IMR-90 (cell line): ENCODE results near the gene CRTAC1. TPM values are rescaled to one million over a fixed set of nuclear protein-coding genes. Genes with fewer than 3 reads are reported as not detected.

ENCODE experiments used
- ATAC-seq: fragments of 200-7000 bp; cut with Tn5 transposase; 2 replicates; pipeline ENCODE4 v1.9.1; 2020; ENCODE audit warnings: low read depth, mild to moderate bottlenecking, moderate library complexity
- BruUV-seq: library from RNA; stranded (reverse); fragments of 400-500 nt; replicated peaks from 2 replicates; lab custom pipeline; 2021; lab: Mats Ljungman, UMichigan
- CTCF ChIA-PET: fragments of 300-600 bp; formaldehyde crosslinking; extraction: SDS; loops from one replicate; lab custom pipeline; 2021; ENCODE audit warnings: antibody characterized with exemption; lab: Yijun Ruan, JAX
- POLR2A ChIA-PET: fragments of 300-600 bp; sonication (Branson Sonifier 250); formaldehyde crosslinking; loops from one replicate; lab custom pipeline; 2022; ENCODE audit warnings: antibody characterized with exemption; ENCODE audit not compliant: unreplicated experiment; lab: Charles Lee
- DNase-seq: peaks from one replicate; pipeline ENCODE4 v3.0.0; 2013
- H2AFZ ChIP-seq: replicated peaks from 2 replicates; pipeline ENCODE3; 2013; ENCODE audit warnings: low read length, mild to moderate bottlenecking; ENCODE audit not compliant: poor library complexity
- H2AK5ac ChIP-seq: 2 replicates; pipeline ENCODE4 v1.6.1; 2013; ENCODE audit warnings: low read depth, low read length, inconsistent platforms
- H2AK9ac ChIP-seq: replicated peaks from 2 replicates; pipeline ENCODE3; 2013; ENCODE audit warnings: mild to moderate bottlenecking, low read depth, low read length, moderate library complexity; ENCODE audit not compliant: poor library complexity
- H2BK120ac ChIP-seq: 2 replicates; pipeline ENCODE4 v1.6.1; 2013; ENCODE audit warnings: low read depth, low read length, inconsistent platforms
- H2BK15ac ChIP-seq: 3 replicates; pipeline ENCODE4 v1.6.1; 2013; ENCODE audit warnings: low read depth, low read length, inconsistent platforms
- H2BK20ac ChIP-seq: 2 replicates; pipeline ENCODE4 v1.6.1; 2013; ENCODE audit warnings: low read depth, mild to moderate bottlenecking, inconsistent platforms, low read length, moderate library complexity
- H2BK5ac ChIP-seq: 2 replicates; pipeline ENCODE4 v1.6.1; 2013; ENCODE audit warnings: mild to moderate bottlenecking, low read depth, low read length, inconsistent platforms; ENCODE audit not compliant: poor library complexity, severe bottlenecking
- H3K14ac ChIP-seq: replicated peaks from 2 replicates; pipeline ENCODE4 v1.6.1; 2013; ENCODE audit warnings: low read depth, low read length, inconsistent platforms
- H3K18ac ChIP-seq: 2 replicates; pipeline ENCODE4 v1.6.1; 2013; ENCODE audit warnings: low read depth, low read length, control low read depth
- H3K23ac ChIP-seq: 2 replicates; pipeline ENCODE4 v1.6.1; 2013; ENCODE audit warnings: low read depth, low read length, inconsistent platforms
- H3K27ac ChIP-seq: 2 replicates; pipeline ENCODE4 v1.5.1; 2013; ENCODE audit warnings: mild to moderate bottlenecking, control low read depth, low read length; ENCODE audit not compliant: insufficient read depth
- H3K27me3 ChIP-seq: 2 replicates; pipeline ENCODE4 v1.6.1; 2013; ENCODE audit warnings: low read length; ENCODE audit not compliant: control insufficient read depth, insufficient read depth
- H3K36me3 ChIP-seq: 2 replicates; pipeline ENCODE4 v1.6.1; 2013; ENCODE audit warnings: low read length, mixed read lengths; ENCODE audit not compliant: control insufficient read depth, insufficient read depth
- H3K4ac ChIP-seq: 2 replicates; pipeline ENCODE4 v1.6.1; 2013; ENCODE audit warnings: low read depth, low read length, inconsistent platforms
- H3K4me1 ChIP-seq: 2 replicates; pipeline ENCODE4 v1.6.1; 2013; ENCODE audit warnings: low read length, mixed read lengths; ENCODE audit not compliant: control insufficient read depth, insufficient read depth
- H3K4me2 ChIP-seq: 2 replicates; pipeline ENCODE4 v1.6.1; 2013; ENCODE audit warnings: low read depth, mild to moderate bottlenecking, control low read depth, low read length, moderate library complexity
- H3K4me3 ChIP-seq: 2 replicates; pipeline ENCODE4 v1.5.1; 2013; ENCODE audit warnings: low read depth, mild to moderate bottlenecking, control low read depth, low read length, moderate library complexity; ENCODE audit not compliant: insufficient read depth
- H3K56ac ChIP-seq: 2 replicates; pipeline ENCODE4 v1.6.1; 2013; ENCODE audit warnings: low read length, inconsistent platforms; ENCODE audit not compliant: insufficient read depth; ENCODE audit errors: extremely low read depth
- H3K79me1 ChIP-seq, 2 experiments: 2 replicates each; pipeline ENCODE4 v1.6.1; 2013; ENCODE audit warnings: low read length in 2 of 2, inconsistent platforms in 1 of 2, low read depth in 1 of 2
- H3K9ac ChIP-seq: 2 replicates; pipeline ENCODE4 v1.6.1; 2013; ENCODE audit warnings: low read depth, low read length, control low read depth
- H3K9me1 ChIP-seq: 2 replicates; pipeline ENCODE4 v1.6.1; 2013; ENCODE audit warnings: low read length, inconsistent platforms; ENCODE audit not compliant: insufficient read depth
- H3K9me3 ChIP-seq: 2 replicates; pipeline ENCODE4 v1.6.1; 2013; ENCODE audit warnings: low read length; ENCODE audit not compliant: control insufficient read depth, insufficient read depth
- H4K20me1 ChIP-seq: 2 replicates; pipeline ENCODE4 v1.6.1; 2013; ENCODE audit warnings: low read length, inconsistent platforms; ENCODE audit not compliant: insufficient read depth
- H4K5ac ChIP-seq: 2 replicates; pipeline ENCODE4 v1.6.1; 2013; ENCODE audit warnings: mild to moderate bottlenecking, low read depth, low read length, control low read depth
- H4K8ac ChIP-seq, 2 experiments: 2 replicates each; pipeline ENCODE4 v1.6.1; 2013; ENCODE audit warnings: low read depth in 2 of 2, low read length in 2 of 2, control low read depth in 1 of 2, inconsistent platforms in 1 of 2
- H4K91ac ChIP-seq: 2 replicates; pipeline ENCODE4 v1.6.1; 2013; ENCODE audit warnings: low read depth, low read length, inconsistent platforms; ENCODE audit not compliant: insufficient read depth
- BHLHE40 ChIP-seq: fragments of 150-350 bp; IDR thresholded peaks from 2 replicates; pipeline ENCODE4 v1.6.1; 2016; ENCODE audit warnings: mild to moderate bottlenecking, low read depth, low read length
- FOS ChIP-seq: fragments of 150-350 bp; IDR thresholded peaks from 2 replicates; pipeline ENCODE4 v1.6.1; 2016; ENCODE audit warnings: low read depth, low read length
- MAFK ChIP-seq: IDR thresholded peaks from 2 replicates; pipeline ENCODE4 v1.6.1; 2012; ENCODE audit warnings: low read depth, low read length, improper control_type of control experiment
- MXI1 ChIP-seq: IDR thresholded peaks from 2 replicates; pipeline ENCODE4 v1.6.1; 2012; ENCODE audit warnings: low read depth, mild to moderate bottlenecking, low read length, moderate library complexity, borderline replicate concordance
- NFE2L2 ChIP-seq: fragments of 150-350 bp; IDR thresholded peaks from 2 replicates; pipeline ENCODE4 v1.6.1; 2016; ENCODE audit warnings: low read depth, mild to moderate bottlenecking, low read length
- POLR2A ChIP-seq: IDR thresholded peaks from 2 replicates; pipeline ENCODE4 v1.6.1; 2012; ENCODE audit warnings: mild to moderate bottlenecking, low read depth, low read length
- WGBS, 2 experiments: methylation state at CpG; one replicate each; pipeline versions ENCODE4 v1.1.5 to v1.1.7; 2013; ENCODE audit warnings: missing lambda C conversion rate in 2 of 2; ENCODE audit not compliant: insufficient read length in 1 of 2; ENCODE audit errors: extremely low coverage in 2 of 2; 5-methylcytosine and 5-hydroxymethylcytosine counted together
- dilution Hi-C: fragments of 300-500 bp; cut with HindIII; formaldehyde crosslinking; loops from one replicate; pipeline ENCODE4 v1.14.3; 2018; ENCODE audit warnings: low sequenced_read_pairs; ENCODE audit not compliant: unreplicated experiment
- in situ Hi-C: fragments of 300-500 bp; cut with MboI; formaldehyde crosslinking; loops from 3 replicates; pipeline ENCODE4 v1.14.3; 2019; ENCODE audit warnings: low sequenced_read_pairs, inconsistent platforms, mixed read lengths
- intact Hi-C: fragments of 100-400 bp; cut with micrococcal nuclease; formaldehyde crosslinking; loops from 2 replicates; pipeline ENCODE4 v1.10.0; 2022
- polyA plus RNA-seq, 3 experiments: library from polyadenylated mRNA; depleted of rRNA; stranded (reverse); fragments of >200 nt; gene quantifications; 2 replicates each; pipeline ENCODE4 v1.2.3, GENCODE V29; 2012; ENCODE audit warnings: low replicate concordance in 1 of 3
- total RNA-seq: library from RNA; depleted of rRNA; stranded (reverse); fragments of >200 nt; gene quantifications from 2 replicates; pipeline ENCODE4 v1.2.3, GENCODE V29; 2012
- TF ChIP-seq, protein P1 (sequence below): fragments of 150-350 bp; IDR thresholded peaks from 2 replicates; pipeline ENCODE4 v1.6.1; 2016; ENCODE audit warnings: low read depth, mild to moderate bottlenecking, low read length, moderate library complexity, borderline replicate concordance

CRTAC1 gene
- total and polyA plus RNA-seq, 2 of the 4 experiments (the other 2 are of a cell fraction) = not detected

DNA sequence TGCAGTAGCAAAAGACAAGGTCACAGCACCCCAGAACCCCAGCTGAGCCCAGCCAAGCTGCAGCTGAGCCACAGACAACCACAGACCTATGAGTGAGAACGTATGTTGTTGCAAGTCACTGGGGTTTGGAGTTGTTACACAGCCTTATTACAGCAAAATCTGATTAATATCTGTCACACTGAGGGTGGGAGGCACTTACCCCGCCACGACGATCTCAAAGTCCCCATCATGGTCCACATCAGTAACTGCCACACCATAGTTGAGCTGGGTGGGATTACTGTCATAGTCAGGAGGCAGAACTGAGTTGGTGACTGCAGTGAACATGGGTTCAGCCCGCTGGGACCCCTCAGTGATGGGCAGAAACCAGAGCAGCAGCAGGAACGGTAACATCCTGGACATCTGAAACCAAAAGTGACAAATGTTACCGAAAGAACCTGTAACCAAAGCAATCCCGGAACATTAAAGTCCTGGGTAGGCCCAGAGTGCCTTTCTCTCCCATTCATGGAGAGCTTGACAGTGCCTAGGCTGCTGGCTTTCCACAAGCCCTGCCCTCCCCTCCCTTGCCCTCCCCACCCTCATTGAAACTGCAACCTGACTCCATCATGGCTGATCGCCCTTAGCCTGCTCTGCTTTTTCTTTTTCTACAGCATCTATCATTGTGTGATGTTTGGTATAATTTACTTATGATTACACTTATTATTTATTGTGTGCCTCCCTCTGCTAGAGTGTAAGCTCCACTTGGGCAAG, 19.3 kb downstream of the CRTAC1 start:
- ChIA-PET CTCF (no interaction called here), POLR2A (no interaction called here)
- Histone ChIP-seq H3K56ac (no peak overlapping the region), H2AK5ac (no peak overlapping the region), H3K9ac (no peak overlapping the region), H2BK5ac (no peak overlapping the region), H3K27me3 (peaks cover 2% of the 10 kb centered on the region; the same call in 1 of the 2 replicates), H2BK15ac (no peak overlapping the region), H2BK20ac (no peak overlapping the region), H3K79me1 (no peaks in the 10 kb centered on the region), H3K4me3 (no peak overlapping the region), H2AK9ac (no peak overlapping the region), H4K8ac (no peak overlapping the region), H3K36me3 (no peaks in the 10 kb centered on the region), H3K9me3 (no peaks in the 10 kb centered on the region), H3K4me1 (no peaks in the 10 kb centered on the region), H2AFZ (no peak overlapping the region), H4K91ac (no peak overlapping the region), H2BK120ac (no peak overlapping the region), H3K14ac (no peak overlapping the region), H3K18ac (no peak overlapping the region), H3K9me1 (no peaks in the 10 kb centered on the region), H3K4ac (no peak overlapping the region), H3K23ac (no peak overlapping the region), H3K4me2 (no peak overlapping the region), H4K20me1 (no peaks in the 10 kb centered on the region), H4K5ac (no peak overlapping the region), H3K27ac (no peak overlapping the region)
- WGBS, 2 experiments = 50% methylated on average over 2 of the region's 9 CpGs; no CpG with 5 or more reads in 1 of the 2 experiments
- TF ChIP-seq POLR2A (no peak), FOS (no peak), BHLHE40 (no peak), MXI1 (no peak), NFE2L2 (no peak), MAFK (no peak)
- TF ChIP-seq, protein P1, sequence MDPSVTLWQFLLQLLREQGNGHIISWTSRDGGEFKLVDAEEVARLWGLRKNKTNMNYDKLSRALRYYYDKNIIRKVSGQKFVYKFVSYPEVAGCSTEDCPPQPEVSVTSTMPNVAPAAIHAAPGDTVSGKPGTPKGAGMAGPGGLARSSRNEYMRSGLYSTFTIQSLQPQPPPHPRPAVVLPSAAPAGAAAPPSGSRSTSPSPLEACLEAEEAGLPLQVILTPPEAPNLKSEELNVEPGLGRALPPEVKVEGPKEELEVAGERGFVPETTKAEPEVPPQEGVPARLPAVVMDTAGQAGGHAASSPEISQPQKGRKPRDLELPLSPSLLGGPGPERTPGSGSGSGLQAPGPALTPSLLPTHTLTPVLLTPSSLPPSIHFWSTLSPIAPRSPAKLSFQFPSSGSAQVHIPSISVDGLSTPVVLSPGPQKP = no peak
- in situ Hi-C loops = no loop called here
- dilution Hi-C loops = no loop called here
- no peak for ATAC-seq
- no peak for DNase-seq
- BruUV-seq = no TSS peak
- intact Hi-C loops = no loop called here
